HG03108 (cell line): ENCODE data around the gene ROBO1.

Experiments used
- ATAC-seq: cut with Tn5 transposase; IDR thresholded peaks from one replicate; pipeline ENCODE4 v1.9.1; 2021; ENCODE audit warnings: moderate library complexity; ENCODE audit not compliant: unreplicated experiment

Gene ROBO1

GRCh38 chr3:79253271-79253670, 514.5 kb downstream of the ROBO1 start:
- no peak for ATAC-seq

GRCh38 chr3:79250746-79251145, 517.1 kb downstream of the ROBO1 start:
- no peak for ATAC-seq

GRCh38 chr3:79249701-79250100, 518.1 kb downstream of the ROBO1 start:
- no peak for ATAC-seq

- ATAC-seq, result no peak
Observed at GRCh38 chr3:79247725-79248043, 520.1 kb downstream of the ROBO1 start.

GRCh38 chr3:79246875-79247724, 520.7 kb downstream of the ROBO1 start:
- no peak for ATAC-seq

- ATAC-seq, result no peak
Observed at GRCh38 chr3:79245284-79246138, 522.3 kb downstream of the ROBO1 start.

GRCh38 chr3:79236496-79236895, 531.3 kb downstream of the ROBO1 start:
- ATAC-seq, result no peak

- no peak for ATAC-seq
Observed at GRCh38 chr3:79233431-79234060, 534.3 kb downstream of the ROBO1 start.

GRCh38 chr3:79230266-79230665, 537.5 kb downstream of the ROBO1 start:
- no peak for ATAC-seq

GRCh38 chr3:79217096-79217495, 550.7 kb downstream of the ROBO1 start:
- ATAC-seq, result no peak

GRCh38 chr3:79215286-79215685, 552.5 kb downstream of the ROBO1 start:
- no peak for ATAC-seq

- no peak for ATAC-seq
Observed at GRCh38 chr3:79211586-79212359, 556.0 kb downstream of the ROBO1 start.

GRCh38 chr3:79204351-79204750, 563.4 kb downstream of the ROBO1 start:
- no peak for ATAC-seq

GRCh38 chr3:79203144-79203519, 564.7 kb downstream of the ROBO1 start:
- ATAC-seq, result no peak

GRCh38 chr3:79202471-79203143, 565.2 kb downstream of the ROBO1 start:
- no peak for ATAC-seq

GRCh38 chr3:79200456-79200855, 567.3 kb downstream of the ROBO1 start:
- no peak for ATAC-seq

- no peak for ATAC-seq
Observed at GRCh38 chr3:79199966-79200365, 567.8 kb downstream of the ROBO1 start.

GRCh38 chr3:79187426-79187825, 580.4 kb downstream of the ROBO1 start:
- ATAC-seq, result no peak

- ATAC-seq, result no peak
Observed at GRCh38 chr3:79184251-79184650, 583.5 kb downstream of the ROBO1 start.

- ATAC-seq, result no peak
Observed at GRCh38 chr3:79183496-79183895, 584.3 kb downstream of the ROBO1 start.
